BJ (cell line): ENCODE data around the gene TSHR. TPM values are rescaled to one million over a fixed set of nuclear protein-coding genes. Genes with fewer than 3 reads are reported as not detected.

ENCODE experiments used
- CTCF ChIA-PET: fragments of 350-600 bp; formaldehyde crosslinking; extraction: SDS; loops from one replicate; lab custom pipeline; 2021; ENCODE audit warnings: antibody characterized with exemption, inconsistent platforms; lab: Yijun Ruan, JAX
- POLR2A ChIA-PET: fragments of 300-600 bp; sonication (Branson Sonifier 250); formaldehyde crosslinking; extraction: SDS; loops from one replicate; lab custom pipeline; 2021; ENCODE audit warnings: antibody characterized with exemption; lab: Charles Lee
- DNase-seq: peaks from one replicate; pipeline ENCODE4 v3.0.0-alpha.2; 2011; ENCODE audit warnings: low read depth
- H3K27me3 ChIP-seq: 2 replicates; pipeline ENCODE4 v1.6.0; 2011; ENCODE audit warnings: low read length; ENCODE audit not compliant: control insufficient read depth, insufficient read depth
- H3K36me3 ChIP-seq: 2 replicates; pipeline ENCODE4 v1.5.1; 2011; ENCODE audit warnings: low read length; ENCODE audit not compliant: control insufficient read depth, insufficient read depth
- H3K4me3 ChIP-seq: 2 replicates; pipeline ENCODE4 v1.5.1; 2011; ENCODE audit warnings: low read depth, mild to moderate bottlenecking, control low read depth, low read length
- CTCF ChIP-seq: IDR thresholded peaks from 2 replicates; pipeline ENCODE4 v1.5.1; 2011; ENCODE audit warnings: low read depth, mild to moderate bottlenecking, control low read depth, inconsistent platforms, low read length, moderate library complexity; ENCODE audit not compliant: insufficient read depth
- polyA plus RNA-seq: library from polyadenylated mRNA; depleted of rRNA; stranded (reverse); fragments of >200 nt; gene quantifications from 2 replicates; pipeline ENCODE4 v1.2.3, GENCODE V29; 2011

The TSHR gene
- polyA plus RNA-seq, 1 experiment, result not detected

GRCh38 chr14:80930095-80930494, 25.3 kb upstream of the TSHR start:
- no peak overlapping the region for H3K4me3 ChIP-seq
- H3K36me3 ChIP-seq, result no peaks in the 10 kb centered on the region
- POLR2A ChIA-PET, result no interaction called here
- no peak for TF ChIP-seq CTCF
- CTCF ChIA-PET, result interaction anchor here (1.5 kb wide), 1 partner anchor 11 kb away, joined by 6 read pairs; the partner anchor contains the start of gene CEP128
- no peaks in the 10 kb centered on the region for H3K27me3 ChIP-seq
- DNase-seq, result no peak

GRCh38 chr14:80930836-80931389, 24.5 kb upstream of the TSHR start:
- no peaks in the 10 kb centered on the region for H3K36me3 ChIP-seq
- peak; percentile 58 for DNase-seq
- POLR2A ChIA-PET, result no interaction called here
- no peak overlapping the region for H3K4me3 ChIP-seq
- no peak for TF ChIP-seq CTCF
- H3K27me3 ChIP-seq, result no peaks in the 10 kb centered on the region
- CTCF ChIA-PET, result interaction anchor here (0.8 to 1.5 kb wide), 2 partner anchors 10 to 82 kb away, joined by 3 to 6 read pairs; partner anchors contain the start of gene CEP128

GRCh38 chr14:80933282-80933681, 22.1 kb upstream of the TSHR start:
- Histone ChIP-seq H3K36me3 (no peaks in the 10 kb centered on the region), H3K4me3 (no peak overlapping the region), H3K27me3 (no peaks in the 10 kb centered on the region)
- no peak for DNase-seq
- TF ChIP-seq CTCF, result no peak
- ChIA-PET CTCF (interaction anchor here (1.2 kb wide), 2 partner anchors 10 to 51 kb away, joined by 3 read pairs; no protein-coding TSS in a partner anchor), POLR2A (no interaction called here)

- Histone ChIP-seq H3K36me3 (no peaks in the 10 kb centered on the region), H3K27me3 (no peaks in the 10 kb centered on the region), H3K4me3 (no peak overlapping the region)
- DNase-seq, result no peak
- no peak for TF ChIP-seq CTCF
- ChIA-PET POLR2A (no interaction called here), CTCF (interaction anchor here (1.2 kb wide), 1 partner anchor 51 kb away, joined by 3 read pairs; no protein-coding TSS in a partner anchor)
These were observed 21.7 kb upstream of the TSHR start for GRCh38 chr14:80933686-80934085.

GRCh38 chr14:80940146-80940545, 15.3 kb upstream of the TSHR start:
- ChIA-PET CTCF (interaction anchor here (0.6 to 2.1 kb wide), 2 partner anchors 10 to 353 kb away, joined by 4 to 6 read pairs; no protein-coding TSS in a partner anchor), POLR2A (no interaction called here)
- H3K4me3 ChIP-seq, result no peak overlapping the region
- H3K27me3 ChIP-seq, result no peaks in the 10 kb centered on the region
- no peaks in the 10 kb centered on the region for H3K36me3 ChIP-seq
- no peak for DNase-seq
- no peak for TF ChIP-seq CTCF
